Fibroblast of upper back skin (primary cell): Measurements from ENCODE around the gene FIG4.
"Not testable (repeated sequence)": the region's sequence is repeated elsewhere in the genome, so short reads cannot be mapped to it uniquely, and the experiment has no call there.

Experiments used
- DNase-seq: peaks from one replicate; pipeline ENCODE4 v3.0.0-alpha.2; 2013

Gene FIG4

GRCh38 chr6:109864050-109864449 lies 173.0 kb downstream of the FIG4 start:
- no peak for DNase-seq

- no peak for DNase-seq
Observed at GRCh38 chr6:109865968-109866367, 174.9 kb downstream of the FIG4 start.

- no peak for DNase-seq
Observed at GRCh38 chr6:109867009-109867969, 176.2 kb downstream of the FIG4 start.

- peak; percentile 49 for DNase-seq
Observed at GRCh38 chr6:109867970-109868358, 176.9 kb downstream of the FIG4 start.

- not testable (repeated sequence) for DNase-seq
Observed at GRCh38 chr6:109869398-109870088, 178.4 kb downstream of the FIG4 start.

- DNase-seq: no peak
Observed at GRCh38 chr6:109870089-109870410, 179.0 kb downstream of the FIG4 start.

GRCh38 chr6:109872549-109872948 lies 181.5 kb downstream of the FIG4 start:
- no peak for DNase-seq

GRCh38 chr6:109872968-109873545 lies 182.0 kb downstream of the FIG4 start:
- DNase-seq: no peak

- DNase-seq: no peak
Observed at GRCh38 chr6:109874086-109874485, 183.0 kb downstream of the FIG4 start.

GRCh38 chr6:109874621-109875020 lies 183.5 kb downstream of the FIG4 start:
- DNase-seq: no peak
